ENCODE data around the gene CNPY1.

Gene CNPY1

GRCh38 chr7:155490697-155491628 is 55.4 kb downstream of the CNPY1 start:
- no peak overlapping the region for H3K4me3 ChIP-seq (ENCODE audit: low read depth, low read length)
- DNase-seq (ENCODE audit: low read depth): no peak
- TF ChIP-seq, protein P1, sequence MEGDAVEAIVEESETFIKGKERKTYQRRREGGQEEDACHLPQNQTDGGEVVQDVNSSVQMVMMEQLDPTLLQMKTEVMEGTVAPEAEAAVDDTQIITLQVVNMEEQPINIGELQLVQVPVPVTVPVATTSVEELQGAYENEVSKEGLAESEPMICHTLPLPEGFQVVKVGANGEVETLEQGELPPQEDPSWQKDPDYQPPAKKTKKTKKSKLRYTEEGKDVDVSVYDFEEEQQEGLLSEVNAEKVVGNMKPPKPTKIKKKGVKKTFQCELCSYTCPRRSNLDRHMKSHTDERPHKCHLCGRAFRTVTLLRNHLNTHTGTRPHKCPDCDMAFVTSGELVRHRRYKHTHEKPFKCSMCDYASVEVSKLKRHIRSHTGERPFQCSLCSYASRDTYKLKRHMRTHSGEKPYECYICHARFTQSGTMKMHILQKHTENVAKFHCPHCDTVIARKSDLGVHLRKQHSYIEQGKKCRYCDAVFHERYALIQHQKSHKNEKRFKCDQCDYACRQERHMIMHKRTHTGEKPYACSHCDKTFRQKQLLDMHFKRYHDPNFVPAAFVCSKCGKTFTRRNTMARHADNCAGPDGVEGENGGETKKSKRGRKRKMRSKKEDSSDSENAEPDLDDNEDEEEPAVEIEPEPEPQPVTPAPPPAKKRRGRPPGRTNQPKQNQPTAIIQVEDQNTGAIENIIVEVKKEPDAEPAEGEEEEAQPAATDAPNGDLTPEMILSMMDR (conservative IDR thresholded peaks at IDR 0.05; ENCODE audit: low read depth, low read length): no peak

GRCh38 chr7:155489862-155490696 is 56.3 kb downstream of the CNPY1 start:
- TF ChIP-seq, protein P1 (conservative IDR thresholded peaks at IDR 0.05; ENCODE audit: low read depth, low read length): no peak
- no peak overlapping the region for H3K4me3 ChIP-seq (ENCODE audit: low read depth, low read length)
- DNase-seq (ENCODE audit: low read depth): no peak

DNA sequence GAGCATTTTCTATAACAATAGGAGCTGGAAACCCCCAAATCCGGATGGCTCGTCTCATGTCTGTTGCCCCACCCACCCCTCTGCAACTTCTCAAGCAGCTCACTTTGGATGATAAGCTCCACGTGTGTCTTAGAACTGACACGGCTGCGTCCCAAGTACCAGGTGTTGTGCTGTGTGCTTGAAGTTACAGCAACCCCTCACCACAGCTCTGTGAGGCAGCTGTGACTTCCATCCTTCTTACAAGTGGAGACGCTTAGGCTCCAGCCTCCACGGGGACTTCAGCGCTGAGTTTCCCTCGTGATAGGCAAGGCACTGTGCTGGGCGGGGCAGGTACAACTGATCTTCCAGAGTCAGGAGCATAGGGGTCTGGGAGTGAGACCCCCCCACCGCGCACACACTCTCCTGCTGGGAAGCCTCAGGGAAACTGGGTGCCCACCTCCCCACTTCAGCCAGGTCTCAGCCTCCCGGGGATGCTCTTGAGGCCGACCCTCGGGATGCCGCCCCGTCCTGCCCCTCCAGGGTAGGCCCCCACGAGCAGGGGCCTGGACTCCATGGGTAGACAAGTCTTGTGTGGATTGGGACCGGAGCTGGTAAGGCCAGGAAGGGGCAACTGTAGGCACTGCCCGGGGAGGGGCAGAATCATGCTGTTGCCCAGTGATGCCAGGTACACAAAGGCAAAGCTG is 57.1 kb downstream of the CNPY1 start:
- no peak for DNase-seq (ENCODE audit: low read depth)
- H3K4me3 ChIP-seq (ENCODE audit: low read depth, low read length): no peak overlapping the region
- TF ChIP-seq, protein P1 (conservative IDR thresholded peaks at IDR 0.05; ENCODE audit: low read depth, low read length): no peak

- TF ChIP-seq, protein P1 (conservative IDR thresholded peaks at IDR 0.05; ENCODE audit: low read depth, low read length): no peak
- DNase-seq (ENCODE audit: low read depth): no peak
- H3K4me3 ChIP-seq (ENCODE audit: low read depth, low read length): no peak overlapping the region
Measured at GRCh38 chr7:155488483-155489127, 57.8 kb downstream of the CNPY1 start.

DNA sequence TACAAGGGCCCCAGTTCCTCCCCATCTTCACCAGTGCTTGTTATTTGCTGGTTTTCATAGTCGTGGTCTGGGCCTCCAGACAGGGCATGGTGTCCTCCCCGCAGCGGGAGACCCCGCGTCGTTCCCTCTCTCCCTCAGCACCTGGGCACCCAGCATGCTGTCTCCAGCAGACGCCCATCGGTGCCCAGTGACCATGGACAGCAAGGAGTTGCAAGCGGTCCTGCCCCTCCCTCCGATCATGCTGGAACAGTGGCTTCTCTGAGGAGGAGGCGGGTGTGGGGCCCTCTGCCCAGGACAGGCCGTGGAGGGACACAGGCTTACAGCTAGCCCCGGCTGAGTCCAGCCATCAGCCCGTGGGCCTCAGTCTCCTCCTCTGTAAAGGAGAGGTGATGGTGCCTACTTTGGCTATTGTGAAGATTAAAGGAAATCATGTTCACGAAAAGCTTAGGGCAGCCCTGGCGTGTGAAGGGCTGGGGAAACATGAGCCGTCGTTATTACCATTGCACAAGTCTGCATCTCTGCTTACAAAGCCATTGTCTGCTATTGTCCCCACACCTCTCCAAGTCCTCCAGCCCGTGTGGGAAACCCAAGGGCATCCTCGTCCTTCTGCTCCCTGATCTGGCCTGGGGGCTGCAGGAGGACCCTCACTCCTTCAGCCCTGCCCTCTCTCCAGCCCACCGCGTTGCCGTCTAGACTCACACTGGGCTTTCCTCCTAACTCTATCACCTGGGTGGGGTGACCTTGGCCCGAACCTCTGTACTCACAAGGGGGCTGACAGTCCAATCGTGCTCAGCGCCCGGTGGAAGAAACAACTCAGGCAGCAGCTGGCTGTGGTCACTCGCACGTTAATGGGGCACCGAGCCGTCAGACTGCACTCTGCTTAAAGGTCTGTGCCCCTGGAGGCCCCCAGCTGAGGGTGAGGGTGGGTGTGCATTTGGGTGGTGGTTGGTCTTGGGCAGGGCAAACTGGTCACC is 58.6 kb downstream of the CNPY1 start:
- TF ChIP-seq, protein P1 (conservative IDR thresholded peaks at IDR 0.05; ENCODE audit: low read depth, low read length): no peak
- no peak overlapping the region for H3K4me3 ChIP-seq (ENCODE audit: low read depth, low read length)
- DNase-seq (ENCODE audit: low read depth): no peak
